ENCODE measurements around the gene RAB34.

RAB34 gene

GRCh38 chr17:28707339-28707720 lies 10.3 kb downstream of the RAB34 start:
- H3K4me3 ChIP-seq (ENCODE audit: low read depth, low read length), result no peak overlapping the region
- no peak for TF ChIP-seq CTCF (IDR thresholded peaks at IDR 0.05; ENCODE audit: low read depth, low read length)

- TF ChIP-seq CTCF (IDR thresholded peaks at IDR 0.05; ENCODE audit: low read depth, low read length), result no peak
- H3K4me3 ChIP-seq (ENCODE audit: low read depth, low read length), result no peak overlapping the region
Measured at GRCh38 chr17:28706471-28707338, 11.0 kb downstream of the RAB34 start.

GRCh38 chr17:28705728-28706334 lies 11.8 kb downstream of the RAB34 start:
- no peak for TF ChIP-seq CTCF (IDR thresholded peaks at IDR 0.05; ENCODE audit: low read depth, low read length)
- H3K4me3 ChIP-seq (ENCODE audit: low read depth, low read length), result no peak overlapping the region

- no peak overlapping the region for H3K4me3 ChIP-seq (ENCODE audit: low read depth, low read length)
- no peak for TF ChIP-seq CTCF (IDR thresholded peaks at IDR 0.05; ENCODE audit: low read depth, low read length)
Measured at GRCh38 chr17:28705074-28705659, 12.5 kb downstream of the RAB34 start.

GRCh38 chr17:28704219-28704858 lies 13.3 kb downstream of the RAB34 start:
- TF ChIP-seq CTCF (IDR thresholded peaks at IDR 0.05; ENCODE audit: low read depth, low read length), result no peak
- no peak overlapping the region for H3K4me3 ChIP-seq (ENCODE audit: low read depth, low read length)

- TF ChIP-seq CTCF (IDR thresholded peaks at IDR 0.05; ENCODE audit: low read depth, low read length), result no peak
- no peak overlapping the region for H3K4me3 ChIP-seq (ENCODE audit: low read depth, low read length)
Measured at GRCh38 chr17:28703552-28704218, 14.0 kb downstream of the RAB34 start.
